ENCODE measurements around the gene CLDN22. TPM values are rescaled to one million over a fixed set of nuclear protein-coding genes. Genes with fewer than 3 reads are reported as not detected.

CLDN22 gene
- total and polyA plus RNA-seq, 9 of the 15 experiments (the other 6 are each of a cell fraction or from before 2014, with no cell fraction given): 0.21 TPM; not detected in 8

DNA sequence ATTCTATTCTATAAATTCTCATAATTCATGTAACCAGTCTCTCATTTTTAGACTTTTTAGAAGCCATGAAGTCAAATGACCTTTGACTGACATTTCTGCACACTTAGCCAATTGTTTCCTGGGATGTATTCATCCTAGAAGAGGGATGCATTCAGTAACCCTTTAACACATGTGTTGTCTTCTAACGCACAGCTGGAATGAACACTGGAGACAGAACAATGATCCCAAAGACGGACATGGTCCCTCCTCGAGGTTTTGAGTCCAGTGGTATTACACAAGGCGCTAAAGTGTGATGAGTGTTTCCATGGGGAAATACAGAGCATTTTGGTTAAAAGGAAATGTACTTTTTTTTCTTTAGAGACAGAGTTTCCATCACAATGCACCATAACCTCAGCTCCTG lies 42.0 kb upstream of the CLDN22 start:
- Histone ChIP-seq H4K20me1 (replicated peaks; ENCODE audit: control insufficient read depth, insufficient read depth, low read length) (no peaks in the 10 kb centered on the region), H3K4me2 (ENCODE audit: insufficient read depth, low read length) (no peak overlapping the region), H3K27me3 (ENCODE audit: control insufficient read depth in 2 of 2, insufficient read depth in 2 of 2, low read length in 2 of 2) (no peaks in the 10 kb centered on the region), H3K9ac (ENCODE audit: insufficient read depth in 1 of 2, low read depth in 2 of 2, low read length in 2 of 2) (no peak overlapping the region), H2AFZ (ENCODE audit: low read depth, low read length) (no peak overlapping the region), H3K79me2 (ENCODE audit: control insufficient read depth, insufficient read depth, low read length) (no peaks in the 10 kb centered on the region), H3K9me3 (replicated peaks; ENCODE audit: control insufficient read depth, insufficient read depth, low read depth, low read length) (no peaks in the 10 kb centered on the region; the same call in 1 of the 2 replicates), H3K4me3 (no peak overlapping the region), H3K4me1 (replicated peaks in 1 of 2; ENCODE audit: control insufficient read depth in 2 of 2, insufficient read depth in 2 of 2, low read length in 2 of 2) (peaks cover 8 to 12% of the 10 kb centered on the region in 2 experiments; a peak in 3 of 5 replicates), H3K27ac (ENCODE audit: extremely low read depth, low read depth, low read length) (no peak overlapping the region), H3K36me3 (ENCODE audit: control insufficient read depth, insufficient read depth, low read length) (no peaks in the 10 kb centered on the region), H3K9me1 (ENCODE audit: control insufficient read depth, insufficient read depth, low read length) (no peaks in the 10 kb centered on the region)
- 82% methylated on average over 4 of the region's 4 CpGs for WGBS (ENCODE audit: insufficient coverage, low coverage, missing lambda C conversion rate)
- BruUV-seq (replicated peaks): no TSS peak
- ATAC-seq: no peak
- no peak for DNase-seq (ENCODE audit: extremely low read depth in 1 of 4, low spot score in 3 of 4)
- ChIA-PET POLR2A (no interaction called here), CTCF (ENCODE audit: low intra/inter-chr PET ratio) (no interaction called here)
- TF ChIP-seq CBFB (CRISPR knock-in tag; IDR thresholded peaks at IDR 0.05) (no peak), SMAD4 (CRISPR knock-in tag; conservative IDR thresholded peaks at IDR 0.05) (no peak), CBX8 (IDR thresholded peaks at IDR 0.05; ENCODE audit: borderline replicate concordance, extremely low read depth, low read depth, low read length, poor library complexity, severe bottlenecking) (no peak), CLOCK (CRISPR knock-in tag; IDR thresholded peaks at IDR 0.05; ENCODE audit: borderline replicate concordance) (no peak), XRCC5 (IDR thresholded peaks at IDR 0.05; ENCODE audit: low read depth, low read length) (no peak), HMG20B (CRISPR knock-in tag; IDR thresholded peaks at IDR 0.05) (no peak), ZNF780A (CRISPR knock-in tag; IDR thresholded peaks at IDR 0.05) (no peak), PURB (CRISPR knock-in tag; IDR thresholded peaks at IDR 0.05; ENCODE audit: low read depth) (no peak), U2AF1 (optimal IDR thresholded peaks at IDR 0.05; ENCODE audit: low read depth, low read length) (no peak), PTTG1 (tag; IDR thresholded peaks at IDR 0.05; ENCODE audit: low read depth) (no peak), L3MBTL2 (IDR thresholded peaks at IDR 0.05) (no peak)
- in situ Hi-C loops (cut with MboI) (no loop called here), intact Hi-C loops (cut with micrococcal nuclease) (loop anchor here (5.0 kb wide), 1 partner anchor 35 kb away; no protein-coding TSS in a partner anchor)
- no peak for FAIRE-seq

All from K562 (cell line).